ENCODE data around the gene SELENOO.

DNA sequence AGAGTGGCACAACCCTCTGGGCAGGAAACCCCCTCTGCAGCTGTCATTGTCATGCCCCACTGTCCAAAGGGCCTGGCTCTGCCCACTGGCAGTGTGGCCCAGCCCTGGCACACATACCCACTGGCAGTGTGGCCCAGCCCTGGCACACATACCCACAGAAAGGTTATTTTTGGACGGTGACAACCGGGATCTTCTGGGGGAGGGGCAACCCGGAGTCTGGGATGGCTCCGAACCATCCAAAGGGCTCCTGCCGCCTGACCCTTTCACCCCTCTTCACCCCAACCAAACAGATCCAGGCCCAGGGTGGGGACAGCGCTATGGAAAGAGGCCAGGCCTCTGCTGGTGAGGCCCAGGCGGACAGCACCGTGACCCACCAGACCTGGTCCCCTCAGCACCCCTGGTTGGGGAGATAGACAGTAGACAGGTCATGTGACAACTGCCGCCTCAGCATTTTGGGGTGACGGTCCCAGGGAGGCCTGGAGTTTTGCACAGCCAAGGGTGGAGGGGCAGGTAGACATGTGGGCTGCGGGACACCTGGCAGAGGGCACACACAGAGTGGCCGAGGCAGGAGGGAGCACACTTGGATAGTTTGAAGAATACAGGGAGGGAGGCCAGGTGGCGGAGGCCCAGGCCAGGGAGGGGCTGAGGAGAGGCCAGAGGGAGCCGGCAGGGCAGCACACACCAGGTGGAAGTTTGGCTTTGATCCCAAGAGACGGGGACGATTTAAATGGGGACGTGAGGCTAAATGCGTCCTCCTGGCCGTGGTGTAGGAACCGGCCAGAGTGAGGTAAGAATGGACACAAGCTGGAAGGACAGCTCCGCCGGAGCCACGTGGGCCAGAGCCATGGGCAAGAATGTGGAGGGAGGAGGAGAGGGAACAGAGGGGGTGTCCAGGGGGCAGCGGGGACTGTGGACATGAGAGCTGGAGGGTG is 57.8 kb downstream of the SELENOO start:
- TF ChIP-seq POLR2A (IDR thresholded peaks at IDR 0.05; ENCODE audit: low read depth, low read length): no peak
- no peak for TF ChIP-seq POLR2AphosphoS5 (IDR thresholded peaks at IDR 0.05; ENCODE audit: low read depth, low read length)
- TF ChIP-seq SPI1 (IDR thresholded peaks at IDR 0.05; ENCODE audit: low read depth, low read length): no peak
- no peak for TF ChIP-seq POU2F2 (IDR thresholded peaks at IDR 0.05; ENCODE audit: low read depth, low read length)
- TF ChIP-seq TAF1 (IDR thresholded peaks at IDR 0.05; ENCODE audit: low read depth, low read length): no peak
- no peak for TF ChIP-seq PAX5 (IDR thresholded peaks at IDR 0.05; ENCODE audit: insufficient read depth, low read length, severe bottlenecking)
